ENCODE data around the gene SLC8B1. TPM values are rescaled to one million over a fixed set of nuclear protein-coding genes. Genes with fewer than 3 reads are reported as not detected.

The SLC8B1 gene
- total RNA-seq, 1 donor = 37.4 TPM

- no peak for DNase-seq (ENCODE audit: low read depth in 2 of 3, low spot score in 2 of 3)
Measured at GRCh38 chr12:113249546-113249945, 85.4 kb downstream of the SLC8B1 start.

DNA sequence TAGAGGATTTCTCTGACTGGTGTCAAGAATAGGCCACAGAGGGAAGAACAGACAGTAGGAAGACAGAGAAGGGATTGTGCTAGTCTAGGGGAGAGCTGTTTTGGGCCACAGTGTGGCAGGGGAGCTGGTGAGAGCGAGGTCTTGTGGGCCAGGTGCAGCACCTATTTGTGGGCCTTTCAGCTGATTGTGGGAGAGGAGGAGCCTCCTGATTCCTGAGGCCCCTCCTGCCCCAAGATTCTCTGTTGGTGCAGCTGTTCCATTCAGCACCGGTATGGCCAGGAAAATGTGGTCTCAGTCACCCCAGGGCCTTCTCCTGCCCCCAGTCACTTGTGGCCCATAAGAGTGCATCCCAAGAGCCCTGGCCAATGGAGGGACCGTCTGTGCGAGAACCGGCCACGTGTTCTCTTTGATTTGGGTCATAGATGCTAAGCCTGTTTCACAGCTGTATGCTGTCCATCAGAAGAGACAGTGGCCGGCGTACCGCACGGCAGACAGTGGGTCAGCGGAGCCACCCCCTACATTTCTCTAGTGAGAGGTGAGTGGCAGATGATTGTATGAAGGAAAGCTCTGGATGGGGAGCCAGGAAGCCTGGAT is 86.0 kb downstream of the SLC8B1 start:
- no peak for DNase-seq (ENCODE audit: low read depth in 2 of 3, low spot score in 2 of 3)

Small RNAs within 50 kb of the gene (small RNA-seq; reads per million reads assigned to genes)
- not detected for gene MIR6762

Other genes with a start within 250 kb of the SLC8B1 start
- gene RASAL1, start 199.3 kb downstream of the SLC8B1 start, total RNA-seq = 0.27 TPM
- gene CFAP73, start 185.4 kb downstream of the SLC8B1 start, total RNA-seq = not detected
- 57.4 TPM for gene DDX54, start 149.6 kb downstream of the SLC8B1 start, total RNA-seq
- 28.3 TPM for gene RITA1, start 149.4 kb downstream of the SLC8B1 start, total RNA-seq
- 16.4 TPM for gene TPCN1, start 113.6 kb downstream of the SLC8B1 start, total RNA-seq
- 13.7 TPM for gene PLBD2, start 23.5 kb upstream of the SLC8B1 start, total RNA-seq
- not detected for gene SDS, start 68.8 kb upstream of the SLC8B1 start, total RNA-seq
- gene SDSL, start 87.3 kb upstream of the SLC8B1 start, total RNA-seq = 16.2 TPM
- not detected for gene LHX5, start 136.8 kb upstream of the SLC8B1 start, total RNA-seq